ENCODE measurements around the gene CLP1.

- TF ChIP-seq POLR2A (IDR thresholded peaks at IDR 0.05; ENCODE audit: low read length), result no peak
- TF ChIP-seq GATA1 (IDR thresholded peaks at IDR 0.05; ENCODE audit: low read depth, low read length), result no peak
These were observed 27.4 kb upstream of the CLP1 start for GRCh38 chr11:57630171-57630570.
